HG02678 (cell line): ENCODE data around the gene ANGPTL4.

Experiments
- ATAC-seq: cut with Tn5 transposase; IDR thresholded peaks from one replicate; pipeline ENCODE4 v1.9.1; 2021; ENCODE audit warnings: mild to moderate bottlenecking, moderate library complexity; ENCODE audit not compliant: unreplicated experiment

The ANGPTL4 gene

GRCh38 chr19:8412783-8413628 is 49.1 kb downstream of the ANGPTL4 start, which contains the start of gene MARCHF2:
Gene MARCHF2, plus strand, starts transcription at chr19:8413305. Its CDS starts 8,536 bp downstream, at chr19:8421841.
- peak; percentile 99 for ATAC-seq

GRCh38 chr19:8413629-8413995 is 49.7 kb downstream of the ANGPTL4 start:
- no peak for ATAC-seq

GRCh38 chr19:8416796-8417195 is 52.8 kb downstream of the ANGPTL4 start:
- no peak for ATAC-seq

- ATAC-seq: no peak
Observed at GRCh38 chr19:8421484-8422461, 57.8 kb downstream of the ANGPTL4 start.

GRCh38 chr19:8423817-8424223 is 59.9 kb downstream of the ANGPTL4 start:
- no peak for ATAC-seq
